HepG2 (cell line): ENCODE measurements around the gene ESM1. TPM values are rescaled to one million over a fixed set of nuclear protein-coding genes. Genes with fewer than 3 reads are reported as not detected.

Experiments
- ATAC-seq: fragments of 200-7000 bp; cut with Tn5 transposase; 3 replicates; pipeline ENCODE4 v1.9.1; 2020; ENCODE audit warnings: mild to moderate bottlenecking, moderate library complexity
- BruUV-seq: library from RNA; stranded (reverse); fragments of 400-500 nt; replicated peaks from 2 replicates; lab custom pipeline; 2021; lab: Mats Ljungman, UMichigan
- CTCF ChIA-PET: fragments of 300-600 bp; formaldehyde crosslinking; extraction: SDS; loops from one replicate; lab custom pipeline; 2021; ENCODE audit warnings: low total read pairs, inconsistent platforms, low intra/inter-chr PET ratio; lab: Yijun Ruan, JAX
- POLR2A ChIA-PET: fragments of 350-600 bp; sonication (Branson Sonifier 250); formaldehyde crosslinking; loops from one replicate; lab custom pipeline; 2020; ENCODE audit warnings: antibody characterized with exemption, inconsistent platforms; lab: Yijun Ruan, JAX
- DNase-seq: peaks from one replicate; pipeline ENCODE4 v3.0.0-alpha.2; 2015; ENCODE audit warnings: low spot score
- FAIRE-seq: peaks from 3 replicates; lab custom pipeline; 2011; peaks lifted over from hg19 to GRCh38; lab: Jason Lieb, UNC
- H2AFZ ChIP-seq: one replicate; pipeline ENCODE4 v1.6.1; 2011; ENCODE audit warnings: low read length, inconsistent platforms
- H3K27ac ChIP-seq: fragments of 300-600 bp; 3 replicates; pipeline ENCODE4 v1.8.0; 2011; ENCODE audit warnings: mixed run types, mild to moderate bottlenecking, mixed read lengths, low read length, inconsistent platforms; ENCODE audit not compliant: insufficient read depth; ENCODE audit errors: extremely low read length
- H3K27me3 ChIP-seq, 2 experiments: fragments of 200-600 bp in 1 of 2; 2 replicates in 1 of 2; 3 replicates in 1 of 2; pipeline versions ENCODE4 v1.6.0 to v1.8.0; 2011; ENCODE audit warnings: low read length in 2 of 2, mild to moderate bottlenecking in 2 of 2, moderate library complexity in 2 of 2, inconsistent platforms in 1 of 2; ENCODE audit not compliant: insufficient read depth in 2 of 2, control insufficient read depth in 1 of 2
- H3K36me3 ChIP-seq, 2 experiments: fragments of 200-600 bp in 1 of 2; replicated peaks in 1 of 2; 2 replicates in 1 of 2; 3 replicates in 1 of 2; pipeline versions ENCODE4 v1.5.1 to v1.8.0; 2011; ENCODE audit warnings: low read length in 2 of 2, inconsistent platforms in 1 of 2; ENCODE audit not compliant: insufficient read depth in 2 of 2, control insufficient read depth in 1 of 2
- H3K4me1 ChIP-seq: 2 replicates; pipeline ENCODE4 v1.5.1; 2012; ENCODE audit warnings: low read length, inconsistent platforms; ENCODE audit not compliant: insufficient read depth
- H3K4me2 ChIP-seq: 2 replicates; pipeline ENCODE4 v1.6.0; 2011; ENCODE audit warnings: low read depth, low read length, inconsistent platforms
- H3K4me3 ChIP-seq, 3 experiments: fragments of 200-600 bp in 1 of 3; sonication (generic), shearing (Covaris generic) in 1 of 3; replicated peaks in 1 of 3; 2 replicates each; pipeline ENCODE4 v1.5.1; 2011 to 2016; ENCODE audit warnings: low read length in 3 of 3, inconsistent platforms in 2 of 3, low read depth in 2 of 3, mild to moderate bottlenecking in 2 of 3, control low read depth in 1 of 3, mixed read lengths in 1 of 3; ENCODE audit not compliant: insufficient read depth in 1 of 3
- H3K79me2 ChIP-seq: one replicate; pipeline ENCODE4 v1.6.1; 2011; ENCODE audit warnings: low read length, inconsistent platforms; ENCODE audit not compliant: insufficient read depth
- H3K9ac ChIP-seq: 2 replicates; pipeline ENCODE4 v1.6.0; 2011; ENCODE audit warnings: mild to moderate bottlenecking, low read depth, low read length, inconsistent platforms; ENCODE audit not compliant: insufficient read depth
- H3K9me3 ChIP-seq: 2 replicates; pipeline ENCODE4 v1.5.1; 2012; ENCODE audit warnings: mild to moderate bottlenecking, low read length
- H4K20me1 ChIP-seq: 2 replicates; pipeline ENCODE4 v1.6.0; 2011; ENCODE audit warnings: inconsistent platforms, mild to moderate bottlenecking, low read length, moderate library complexity; ENCODE audit not compliant: insufficient read depth
- ATM ChIP-seq: fragments of 450-650 bp; IDR thresholded peaks from 2 replicates; pipeline ENCODE4 v1.7.1; 2017; ENCODE audit warnings: mild to moderate bottlenecking, borderline replicate concordance
- PRDM4 ChIP-seq: sonication (generic); formaldehyde crosslinking; IDR thresholded peaks from 2 replicates; pipeline ENCODE4 v1.9.0; 2021; ENCODE audit warnings: missing genetic modification reagents, borderline replicate concordance
- TFDP2 ChIP-seq: sonication (generic); formaldehyde crosslinking; IDR thresholded peaks from 2 replicates; pipeline ENCODE4 v1.4.0; 2020; ENCODE audit warnings: missing genetic modification reagents
- ZNF362 ChIP-seq: sonication (generic); formaldehyde crosslinking; IDR thresholded peaks from 2 replicates; pipeline ENCODE4 v1.4.0; 2020; ENCODE audit warnings: missing genetic modification reagents, mild to moderate bottlenecking, borderline replicate concordance
- WGBS: methylation state at CpG from one replicate; pipeline ENCODE4 v1.1.6; 2017; ENCODE audit warnings: low lambda C conversion rate; 5-methylcytosine and 5-hydroxymethylcytosine counted together
- in situ Hi-C: cut with HindIII; loops from 2 replicates; pipeline ENCODE4 v1.10.0; 2017; ENCODE audit warnings: low pct_unique_long_range_greater_than_20kb; ENCODE audit not compliant: extremely low pct_ligation_motif_present
- intact Hi-C: fragments of 100-400 bp; cut with micrococcal nuclease; formaldehyde crosslinking; loops from one replicate; pipeline ENCODE4 v1.10.0; 2022; ENCODE audit not compliant: unreplicated experiment
- polyA plus RNA-seq, 8 experiments: library from polyadenylated mRNA; depleted of rRNA in 3 of 8; stranded (reverse) in 7 of 8; unstranded in 1 of 8; fragments of >200 nt; fragmentation: Illumina TruSeq in 4 of 8; extraction: Trizol in 4 of 8; gene quantifications; 2 replicates each; pipeline versions ENCODE4 v1.2.1 to v1.2.3, GENCODE V29; 2011 to 2016; ENCODE audit warnings: low read depth in 4 of 8, missing spikeins in 1 of 8, mixed read lengths in 1 of 8; ENCODE audit not compliant: insufficient read depth in 1 of 8
- total RNA-seq, 5 experiments: library from RNA; depleted of rRNA; stranded (reverse); fragments of >200 nt; fragmentation: Illumina TruSeq; extraction: Trizol; gene quantifications; 2 replicates each; pipeline ENCODE4 v1.2.3, GENCODE V29; 2016; ENCODE audit warnings: low read depth in 1 of 5

The ESM1 gene
- total and polyA plus RNA-seq, 2 of the 13 experiments (the other 11 are each of a cell fraction or from before 2014, with no cell fraction given), result not detected

- BruUV-seq, result no TSS peak
- H3K4me1 ChIP-seq, result no peaks in the 10 kb centered on the region
- H3K9me3 ChIP-seq, result no peaks in the 10 kb centered on the region
- no peak overlapping the region for H3K27ac ChIP-seq
- FAIRE-seq (no peak), ATAC-seq (no peak), DNase-seq (no peak)
- H3K4me3 ChIP-seq, result no peak overlapping the region
- CTCF ChIA-PET, result no interaction called here
- TF ChIP-seq TFDP2 (CRISPR knock-in tag), result no peak
- TF ChIP-seq PRDM4, result no peak
- no peak for TF ChIP-seq ATM
- no peak for TF ChIP-seq ZNF362
- no peaks in the 10 kb centered on the region for H3K36me3 ChIP-seq
- intact Hi-C loops, result no loop called here
- in situ Hi-C loops, result no loop called here
- H3K27me3 ChIP-seq, result no peaks in the 10 kb centered on the region; a peak in 1 of 5 replicates
- H4K20me1 ChIP-seq, result no peaks in the 10 kb centered on the region
- H2AFZ ChIP-seq, result no peak overlapping the region
- no peak overlapping the region for H3K4me2 ChIP-seq
- 0% methylated on average over 2 of the region's 10 CpGs for WGBS
- POLR2A ChIA-PET, result no interaction called here
- no peak overlapping the region for H3K9ac ChIP-seq
- H3K79me2 ChIP-seq, result no peaks in the 10 kb centered on the region
Observed at GRCh38 chr5:55030676-55031369, 45.4 kb upstream of the ESM1 start.
